IMR-90 (cell line): ENCODE results near the gene PALM. TPM values are rescaled to one million over a fixed set of nuclear protein-coding genes. Genes with fewer than 3 reads are reported as not detected.

Source experiments
- ATAC-seq: fragments of 200-7000 bp; cut with Tn5 transposase; 2 replicates; pipeline ENCODE4 v1.9.1; 2020; ENCODE audit warnings: low read depth, mild to moderate bottlenecking, moderate library complexity
- BruUV-seq: library from RNA; stranded (reverse); fragments of 400-500 nt; replicated peaks from 2 replicates; lab custom pipeline; 2021; lab: Mats Ljungman, UMichigan
- CTCF ChIA-PET: fragments of 300-600 bp; formaldehyde crosslinking; extraction: SDS; loops from one replicate; lab custom pipeline; 2021; ENCODE audit warnings: antibody characterized with exemption; lab: Yijun Ruan, JAX
- POLR2A ChIA-PET: fragments of 300-600 bp; sonication (Branson Sonifier 250); formaldehyde crosslinking; loops from one replicate; lab custom pipeline; 2022; ENCODE audit warnings: antibody characterized with exemption; ENCODE audit not compliant: unreplicated experiment; lab: Charles Lee
- DNase-seq: peaks from one replicate; pipeline ENCODE4 v3.0.0; 2013
- H2AFZ ChIP-seq: replicated peaks from 2 replicates; pipeline ENCODE3; 2013; ENCODE audit warnings: low read length, mild to moderate bottlenecking; ENCODE audit not compliant: poor library complexity
- H2AK5ac ChIP-seq: 2 replicates; pipeline ENCODE4 v1.6.1; 2013; ENCODE audit warnings: low read depth, low read length, inconsistent platforms
- H2AK9ac ChIP-seq: replicated peaks from 2 replicates; pipeline ENCODE3; 2013; ENCODE audit warnings: mild to moderate bottlenecking, low read depth, low read length, moderate library complexity; ENCODE audit not compliant: poor library complexity
- H2BK120ac ChIP-seq: 2 replicates; pipeline ENCODE4 v1.6.1; 2013; ENCODE audit warnings: low read depth, low read length, inconsistent platforms
- H2BK15ac ChIP-seq: 3 replicates; pipeline ENCODE4 v1.6.1; 2013; ENCODE audit warnings: low read depth, low read length, inconsistent platforms
- H2BK20ac ChIP-seq: 2 replicates; pipeline ENCODE4 v1.6.1; 2013; ENCODE audit warnings: low read depth, mild to moderate bottlenecking, inconsistent platforms, low read length, moderate library complexity
- H2BK5ac ChIP-seq: 2 replicates; pipeline ENCODE4 v1.6.1; 2013; ENCODE audit warnings: mild to moderate bottlenecking, low read depth, low read length, inconsistent platforms; ENCODE audit not compliant: poor library complexity, severe bottlenecking
- H3K14ac ChIP-seq: replicated peaks from 2 replicates; pipeline ENCODE4 v1.6.1; 2013; ENCODE audit warnings: low read depth, low read length, inconsistent platforms
- H3K18ac ChIP-seq: 2 replicates; pipeline ENCODE4 v1.6.1; 2013; ENCODE audit warnings: low read depth, low read length, control low read depth
- H3K23ac ChIP-seq: 2 replicates; pipeline ENCODE4 v1.6.1; 2013; ENCODE audit warnings: low read depth, low read length, inconsistent platforms
- H3K27ac ChIP-seq: 2 replicates; pipeline ENCODE4 v1.5.1; 2013; ENCODE audit warnings: mild to moderate bottlenecking, control low read depth, low read length; ENCODE audit not compliant: insufficient read depth
- H3K27me3 ChIP-seq: 2 replicates; pipeline ENCODE4 v1.6.1; 2013; ENCODE audit warnings: low read length; ENCODE audit not compliant: control insufficient read depth, insufficient read depth
- H3K36me3 ChIP-seq: 2 replicates; pipeline ENCODE4 v1.6.1; 2013; ENCODE audit warnings: low read length, mixed read lengths; ENCODE audit not compliant: control insufficient read depth, insufficient read depth
- H3K4ac ChIP-seq: 2 replicates; pipeline ENCODE4 v1.6.1; 2013; ENCODE audit warnings: low read depth, low read length, inconsistent platforms
- H3K4me1 ChIP-seq: 2 replicates; pipeline ENCODE4 v1.6.1; 2013; ENCODE audit warnings: low read length, mixed read lengths; ENCODE audit not compliant: control insufficient read depth, insufficient read depth
- H3K4me2 ChIP-seq: 2 replicates; pipeline ENCODE4 v1.6.1; 2013; ENCODE audit warnings: low read depth, mild to moderate bottlenecking, control low read depth, low read length, moderate library complexity
- H3K4me3 ChIP-seq: 2 replicates; pipeline ENCODE4 v1.5.1; 2013; ENCODE audit warnings: low read depth, mild to moderate bottlenecking, control low read depth, low read length, moderate library complexity; ENCODE audit not compliant: insufficient read depth
- H3K56ac ChIP-seq: 2 replicates; pipeline ENCODE4 v1.6.1; 2013; ENCODE audit warnings: low read length, inconsistent platforms; ENCODE audit not compliant: insufficient read depth; ENCODE audit errors: extremely low read depth
- H3K79me1 ChIP-seq, 2 experiments: 2 replicates each; pipeline ENCODE4 v1.6.1; 2013; ENCODE audit warnings: low read length in 2 of 2, inconsistent platforms in 1 of 2, low read depth in 1 of 2
- H3K9ac ChIP-seq: 2 replicates; pipeline ENCODE4 v1.6.1; 2013; ENCODE audit warnings: low read depth, low read length, control low read depth
- H3K9me1 ChIP-seq: 2 replicates; pipeline ENCODE4 v1.6.1; 2013; ENCODE audit warnings: low read length, inconsistent platforms; ENCODE audit not compliant: insufficient read depth
- H3K9me3 ChIP-seq: 2 replicates; pipeline ENCODE4 v1.6.1; 2013; ENCODE audit warnings: low read length; ENCODE audit not compliant: control insufficient read depth, insufficient read depth
- H4K20me1 ChIP-seq: 2 replicates; pipeline ENCODE4 v1.6.1; 2013; ENCODE audit warnings: low read length, inconsistent platforms; ENCODE audit not compliant: insufficient read depth
- H4K5ac ChIP-seq: 2 replicates; pipeline ENCODE4 v1.6.1; 2013; ENCODE audit warnings: mild to moderate bottlenecking, low read depth, low read length, control low read depth
- H4K8ac ChIP-seq, 2 experiments: 2 replicates each; pipeline ENCODE4 v1.6.1; 2013; ENCODE audit warnings: low read depth in 2 of 2, low read length in 2 of 2, control low read depth in 1 of 2, inconsistent platforms in 1 of 2
- H4K91ac ChIP-seq: 2 replicates; pipeline ENCODE4 v1.6.1; 2013; ENCODE audit warnings: low read depth, low read length, inconsistent platforms; ENCODE audit not compliant: insufficient read depth
- CHD1 ChIP-seq: IDR thresholded peaks from 2 replicates; pipeline ENCODE4 v1.6.1; 2012; ENCODE audit warnings: low read depth, low read length, improper control_type of control experiment
- FOS ChIP-seq: fragments of 150-350 bp; IDR thresholded peaks from 2 replicates; pipeline ENCODE4 v1.6.1; 2016; ENCODE audit warnings: low read depth, low read length
- MAFK ChIP-seq: IDR thresholded peaks from 2 replicates; pipeline ENCODE4 v1.6.1; 2012; ENCODE audit warnings: low read depth, low read length, improper control_type of control experiment
- MAZ ChIP-seq: IDR thresholded peaks from 2 replicates; pipeline ENCODE4 v1.6.1; 2012; ENCODE audit warnings: low read depth, mild to moderate bottlenecking, low read length, improper control_type of control experiment, moderate library complexity, borderline replicate concordance
- MXI1 ChIP-seq: IDR thresholded peaks from 2 replicates; pipeline ENCODE4 v1.6.1; 2012; ENCODE audit warnings: low read depth, mild to moderate bottlenecking, low read length, moderate library complexity, borderline replicate concordance
- NFE2L2 ChIP-seq: fragments of 150-350 bp; IDR thresholded peaks from 2 replicates; pipeline ENCODE4 v1.6.1; 2016; ENCODE audit warnings: low read depth, mild to moderate bottlenecking, low read length
- RAD21 ChIP-seq: IDR thresholded peaks from 2 replicates; pipeline ENCODE4 v1.6.1; 2012; ENCODE audit warnings: low read length, improper control_type of control experiment
- RCOR1 ChIP-seq: IDR thresholded peaks from 2 replicates; pipeline ENCODE4 v1.6.1; 2012; ENCODE audit warnings: mild to moderate bottlenecking, low read length, improper control_type of control experiment; ENCODE audit not compliant: insufficient replicate concordance
- SMC3 ChIP-seq: fragments of 150-350 bp; IDR thresholded peaks from 2 replicates; pipeline ENCODE4 v1.6.1; 2016; ENCODE audit warnings: low read depth, mild to moderate bottlenecking, antibody characterized with exemption, low read length, moderate library complexity
- WGBS, 2 experiments: methylation state at CpG; one replicate each; pipeline versions ENCODE4 v1.1.5 to v1.1.7; 2013; ENCODE audit warnings: missing lambda C conversion rate in 2 of 2; ENCODE audit not compliant: insufficient read length in 1 of 2; ENCODE audit errors: extremely low coverage in 2 of 2; 5-methylcytosine and 5-hydroxymethylcytosine counted together
- dilution Hi-C: fragments of 300-500 bp; cut with HindIII; formaldehyde crosslinking; loops from one replicate; pipeline ENCODE4 v1.14.3; 2018; ENCODE audit warnings: low sequenced_read_pairs; ENCODE audit not compliant: unreplicated experiment
- in situ Hi-C: fragments of 300-500 bp; cut with MboI; formaldehyde crosslinking; loops from 3 replicates; pipeline ENCODE4 v1.14.3; 2019; ENCODE audit warnings: low sequenced_read_pairs, inconsistent platforms, mixed read lengths
- intact Hi-C: fragments of 100-400 bp; cut with micrococcal nuclease; formaldehyde crosslinking; loops from 2 replicates; pipeline ENCODE4 v1.10.0; 2022
- polyA plus RNA-seq, 3 experiments: library from polyadenylated mRNA; depleted of rRNA; stranded (reverse); fragments of >200 nt; gene quantifications; 2 replicates each; pipeline ENCODE4 v1.2.3, GENCODE V29; 2012; ENCODE audit warnings: low replicate concordance in 1 of 3
- total RNA-seq: library from RNA; depleted of rRNA; stranded (reverse); fragments of >200 nt; gene quantifications from 2 replicates; pipeline ENCODE4 v1.2.3, GENCODE V29; 2012
- TF ChIP-seq, protein P1 (sequence below): fragments of 150-350 bp; IDR thresholded peaks from 2 replicates; pipeline ENCODE4 v1.6.1; 2016; ENCODE audit warnings: low read depth, mild to moderate bottlenecking, low read length, moderate library complexity, borderline replicate concordance
- TF ChIP-seq, protein P2 (sequence below): fragments of 150-350 bp; IDR thresholded peaks from 2 replicates; pipeline ENCODE4 v1.6.1; 2017; ENCODE audit warnings: mild to moderate bottlenecking, antibody characterized with exemption, low read length, low read depth
- TF ChIP-seq, protein P3 (sequence below): conservative IDR thresholded peaks from 2 replicates; pipeline ENCODE4 v1.5.1; 2012; ENCODE audit warnings: mild to moderate bottlenecking, low read depth, low read length, improper control_type of control experiment

The PALM gene
- total and polyA plus RNA-seq, 2 of the 4 experiments (the other 2 are of a cell fraction): 2.2 to 7.4 TPM

DNA sequence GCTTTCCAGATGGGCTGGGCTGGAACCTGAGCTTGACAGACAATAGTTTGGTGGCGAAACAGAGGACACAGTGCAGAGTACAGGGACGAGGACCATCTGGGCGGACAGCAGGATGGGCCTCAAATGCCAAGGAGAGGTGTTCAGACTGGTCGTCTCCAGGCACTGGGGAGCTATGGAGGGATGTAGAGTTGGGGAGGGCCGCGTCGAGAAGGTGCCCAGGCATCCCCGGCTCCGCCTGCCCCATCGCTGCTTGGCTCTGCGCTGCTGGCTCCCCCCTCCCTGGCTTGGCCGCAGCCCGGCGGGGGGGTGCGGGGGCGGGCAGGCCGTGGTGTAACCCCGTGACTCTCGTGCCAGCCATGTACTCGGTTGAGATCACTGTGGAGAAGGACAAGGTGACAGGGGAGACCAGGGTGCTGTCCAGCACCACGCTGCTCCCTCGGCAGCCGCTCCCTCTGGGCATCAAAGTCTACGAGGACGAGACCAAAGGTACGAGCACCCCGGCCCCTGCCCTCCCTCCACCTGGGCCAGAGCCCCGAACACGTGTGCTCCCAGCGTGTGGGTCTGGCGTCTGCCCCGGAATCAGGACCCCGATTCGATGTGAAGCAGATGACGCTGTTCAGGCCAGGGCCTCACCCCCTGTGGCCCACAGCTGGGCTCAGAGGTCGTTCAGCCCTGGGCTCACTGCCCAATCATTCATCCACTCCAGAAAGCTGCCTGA is 31.4 kb downstream of the PALM start:
- Histone ChIP-seq H4K8ac (no peak overlapping the region), H3K36me3 (no peaks in the 10 kb centered on the region; the same call in 1 of the 2 replicates), H2BK120ac (no peak overlapping the region), H2AK9ac (no peak overlapping the region), H2BK15ac (no peak overlapping the region), H3K56ac (no peak overlapping the region), H3K79me1 (no peaks in the 10 kb centered on the region), H3K4me2 (no peak overlapping the region), H3K4ac (no peak overlapping the region), H3K14ac (no peak overlapping the region), H4K20me1 (no peaks in the 10 kb centered on the region), H2BK5ac (no peak overlapping the region), H3K9me3 (peaks cover 10% of the 10 kb centered on the region), H3K4me1 (no peaks in the 10 kb centered on the region), H2BK20ac (no peak overlapping the region), H2AFZ (peak overlapping the region; percentile 51), H3K27me3 (no peaks in the 10 kb centered on the region), H3K9me1 (no peaks in the 10 kb centered on the region), H3K18ac (no peak overlapping the region), H3K4me3 (no peak overlapping the region), H2AK5ac (no peak overlapping the region), H3K9ac (no peak overlapping the region), H4K5ac (no peak overlapping the region), H3K23ac (no peak overlapping the region), H3K27ac (no peak overlapping the region), H4K91ac (no peak overlapping the region)
- DNase-seq (no peak), ATAC-seq (no peak)
- dilution Hi-C loops: no loop called here
- in situ Hi-C loops: no loop called here
- CTCF ChIA-PET: no interaction called here
- intact Hi-C loops: no loop called here
- no peak for TF ChIP-seq RAD21
- TF ChIP-seq CHD1: no peak
- TF ChIP-seq, protein P1, sequence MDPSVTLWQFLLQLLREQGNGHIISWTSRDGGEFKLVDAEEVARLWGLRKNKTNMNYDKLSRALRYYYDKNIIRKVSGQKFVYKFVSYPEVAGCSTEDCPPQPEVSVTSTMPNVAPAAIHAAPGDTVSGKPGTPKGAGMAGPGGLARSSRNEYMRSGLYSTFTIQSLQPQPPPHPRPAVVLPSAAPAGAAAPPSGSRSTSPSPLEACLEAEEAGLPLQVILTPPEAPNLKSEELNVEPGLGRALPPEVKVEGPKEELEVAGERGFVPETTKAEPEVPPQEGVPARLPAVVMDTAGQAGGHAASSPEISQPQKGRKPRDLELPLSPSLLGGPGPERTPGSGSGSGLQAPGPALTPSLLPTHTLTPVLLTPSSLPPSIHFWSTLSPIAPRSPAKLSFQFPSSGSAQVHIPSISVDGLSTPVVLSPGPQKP: no peak
- no peak for TF ChIP-seq RCOR1
- no peak for TF ChIP-seq MXI1
- TF ChIP-seq MAFK: no peak
- TF ChIP-seq, protein P2, sequence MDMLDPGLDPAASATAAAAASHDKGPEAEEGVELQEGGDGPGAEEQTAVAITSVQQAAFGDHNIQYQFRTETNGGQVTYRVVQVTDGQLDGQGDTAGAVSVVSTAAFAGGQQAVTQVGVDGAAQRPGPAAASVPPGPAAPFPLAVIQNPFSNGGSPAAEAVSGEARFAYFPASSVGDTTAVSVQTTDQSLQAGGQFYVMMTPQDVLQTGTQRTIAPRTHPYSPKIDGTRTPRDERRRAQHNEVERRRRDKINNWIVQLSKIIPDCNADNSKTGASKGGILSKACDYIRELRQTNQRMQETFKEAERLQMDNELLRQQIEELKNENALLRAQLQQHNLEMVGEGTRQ: no peak
- TF ChIP-seq, protein P3, sequence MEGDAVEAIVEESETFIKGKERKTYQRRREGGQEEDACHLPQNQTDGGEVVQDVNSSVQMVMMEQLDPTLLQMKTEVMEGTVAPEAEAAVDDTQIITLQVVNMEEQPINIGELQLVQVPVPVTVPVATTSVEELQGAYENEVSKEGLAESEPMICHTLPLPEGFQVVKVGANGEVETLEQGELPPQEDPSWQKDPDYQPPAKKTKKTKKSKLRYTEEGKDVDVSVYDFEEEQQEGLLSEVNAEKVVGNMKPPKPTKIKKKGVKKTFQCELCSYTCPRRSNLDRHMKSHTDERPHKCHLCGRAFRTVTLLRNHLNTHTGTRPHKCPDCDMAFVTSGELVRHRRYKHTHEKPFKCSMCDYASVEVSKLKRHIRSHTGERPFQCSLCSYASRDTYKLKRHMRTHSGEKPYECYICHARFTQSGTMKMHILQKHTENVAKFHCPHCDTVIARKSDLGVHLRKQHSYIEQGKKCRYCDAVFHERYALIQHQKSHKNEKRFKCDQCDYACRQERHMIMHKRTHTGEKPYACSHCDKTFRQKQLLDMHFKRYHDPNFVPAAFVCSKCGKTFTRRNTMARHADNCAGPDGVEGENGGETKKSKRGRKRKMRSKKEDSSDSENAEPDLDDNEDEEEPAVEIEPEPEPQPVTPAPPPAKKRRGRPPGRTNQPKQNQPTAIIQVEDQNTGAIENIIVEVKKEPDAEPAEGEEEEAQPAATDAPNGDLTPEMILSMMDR: no peak
- no peak for TF ChIP-seq NFE2L2
- TF ChIP-seq MAZ: no peak
- TF ChIP-seq FOS: no peak
- no peak for TF ChIP-seq SMC3
- WGBS, 2 experiments: 94% methylated on average over 17 of the region's 36 CpGs; no CpG with 5 or more reads in 1 of the 2 experiments
- no TSS peak for BruUV-seq
- POLR2A ChIA-PET: no interaction called here
